ENCODE data around the gene UGT1A8.
A peak's percentile ranks its signal among the peaks of the same experiment; 100 is the strongest.
"Not testable (repeated sequence)": the region's sequence is repeated elsewhere in the genome, so short reads cannot be mapped to it uniquely, and the experiment has no call there.

UGT1A8 gene

GRCh38 chr2:233689031-233689430, 71.6 kb downstream of the UGT1A8 start:
- no peak for DNase-seq

GRCh38 chr2:233689501-233689900, 72.1 kb downstream of the UGT1A8 start:
- DNase-seq, result no peak

GRCh38 chr2:233690444-233690843, 73.0 kb downstream of the UGT1A8 start:
- no peak for DNase-seq

- no peak for DNase-seq
These were observed 74.3 kb downstream of the UGT1A8 start for GRCh38 chr2:233691443-233692433.

DNA sequence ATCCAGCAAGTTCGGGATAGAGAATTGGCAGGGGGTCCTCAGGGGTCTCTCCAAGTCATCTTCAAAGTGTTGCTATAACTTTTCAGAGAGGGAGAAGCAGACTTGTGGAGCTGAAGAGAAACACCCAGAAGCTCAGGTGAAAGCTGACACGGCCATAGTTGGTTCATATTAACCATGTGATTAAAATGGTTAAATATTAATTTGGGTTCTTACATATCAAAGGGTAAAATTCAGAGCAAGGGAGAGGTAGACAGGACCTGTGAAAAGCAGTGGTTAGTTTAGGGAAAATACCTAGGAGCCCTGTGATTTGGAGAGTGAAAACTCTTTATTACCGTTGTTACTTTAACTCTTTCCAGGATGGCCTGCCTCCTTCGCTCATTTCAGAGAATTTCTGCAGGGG, 75.2 kb downstream of the UGT1A8 start, which contains the start of gene UGT1A6:
Gene UGT1A6, plus strand, starts transcription at position 243 of the 400 bp plus-strand sequence. Its CDS starts 115 bp downstream, at position 358.
- no peak for DNase-seq

DNA sequence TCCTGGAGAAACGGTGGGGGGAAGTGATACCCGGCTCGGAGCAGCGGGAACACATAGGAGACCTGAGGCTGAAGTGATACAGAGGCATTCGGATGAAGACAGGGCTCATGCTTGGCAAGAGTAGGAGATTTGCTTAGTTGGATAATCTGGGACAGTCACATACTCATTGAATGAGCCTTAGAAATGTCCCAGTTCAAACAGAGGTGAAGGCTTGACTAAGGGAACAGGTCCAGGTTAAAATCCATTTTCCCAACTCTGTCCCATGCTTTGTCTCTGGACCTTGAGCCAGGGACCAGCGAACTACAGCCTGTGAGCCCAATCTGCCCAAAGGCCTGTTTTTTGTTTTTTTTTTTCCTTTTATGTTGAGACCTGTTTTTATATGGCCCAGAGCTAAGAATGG, 76.5 kb downstream of the UGT1A8 start:
- no peak for DNase-seq

DNA sequence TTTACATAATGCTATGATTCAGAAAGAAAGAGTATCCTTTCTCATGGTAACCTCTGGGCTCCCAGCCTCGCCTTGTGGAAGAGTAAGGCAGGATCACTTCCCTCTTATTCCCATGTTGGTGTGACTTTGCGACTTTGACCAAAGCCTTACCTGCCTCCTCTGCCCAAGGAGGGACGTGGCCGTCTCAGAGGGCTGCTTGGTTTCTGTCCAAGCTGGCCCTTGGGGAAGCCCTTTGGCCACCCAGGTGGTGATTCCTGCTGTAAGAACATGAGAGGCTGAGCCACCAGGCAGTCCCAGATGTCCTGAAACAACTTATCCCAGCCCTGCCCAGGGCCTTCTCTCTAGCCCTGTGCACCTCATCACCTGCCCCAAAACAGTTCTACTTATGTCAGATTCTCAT, 81.3 kb downstream of the UGT1A8 start:
- DNase-seq, result no peak

- DNase-seq, result no peak
These were observed 82.1 kb downstream of the UGT1A8 start for GRCh38 chr2:233699424-233700027.

GRCh38 chr2:233700028-233700635, 82.7 kb downstream of the UGT1A8 start:
- no peak for DNase-seq

- DNase-seq, result not testable (repeated sequence)
These were observed 83.4 kb downstream of the UGT1A8 start for GRCh38 chr2:233700842-233701241.

- DNase-seq, result no peak
These were observed 84.8 kb downstream of the UGT1A8 start for GRCh38 chr2:233702238-233702637.

DNA sequence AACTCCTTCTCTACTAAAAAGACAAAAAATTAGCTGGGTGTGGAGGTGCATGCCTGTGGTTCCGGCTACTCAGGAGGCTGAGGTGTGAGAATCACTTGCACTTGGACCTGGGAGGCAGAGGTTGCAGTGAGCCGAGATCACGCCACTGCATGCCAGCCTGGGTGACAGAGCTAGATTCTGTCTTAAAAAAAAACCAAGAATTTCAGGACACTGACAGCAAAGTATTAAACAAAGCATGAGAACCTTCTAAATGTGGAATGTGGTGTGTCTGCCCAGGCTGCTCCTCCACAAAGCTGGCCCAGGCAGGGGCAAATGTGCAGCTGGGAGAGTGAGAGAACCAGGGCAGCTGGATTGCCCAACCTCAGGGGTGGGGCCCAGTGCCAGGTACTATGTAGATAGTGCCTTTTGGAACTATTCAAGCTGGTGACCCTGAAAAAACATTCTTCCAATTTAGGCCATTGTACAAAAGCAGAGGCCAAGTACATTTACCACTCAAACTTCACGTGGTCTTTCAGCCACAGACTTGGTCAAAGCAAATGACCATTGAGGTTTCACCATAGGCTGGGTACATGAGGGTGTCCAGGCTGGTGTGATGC, 88.6 kb downstream of the UGT1A8 start:
- no peak for DNase-seq

- no peak for DNase-seq
These were observed 89.3 kb downstream of the UGT1A8 start for GRCh38 chr2:233706720-233707119.

GRCh38 chr2:233707940-233708644, 90.7 kb downstream of the UGT1A8 start:
- DNase-seq, result no peak

GRCh38 chr2:233708942-233709341, 91.5 kb downstream of the UGT1A8 start:
- DNase-seq, result no peak

GRCh38 chr2:233711312-233712008, 94.0 kb downstream of the UGT1A8 start:
- DNase-seq, result peak; percentile 45 to 62

DNA sequence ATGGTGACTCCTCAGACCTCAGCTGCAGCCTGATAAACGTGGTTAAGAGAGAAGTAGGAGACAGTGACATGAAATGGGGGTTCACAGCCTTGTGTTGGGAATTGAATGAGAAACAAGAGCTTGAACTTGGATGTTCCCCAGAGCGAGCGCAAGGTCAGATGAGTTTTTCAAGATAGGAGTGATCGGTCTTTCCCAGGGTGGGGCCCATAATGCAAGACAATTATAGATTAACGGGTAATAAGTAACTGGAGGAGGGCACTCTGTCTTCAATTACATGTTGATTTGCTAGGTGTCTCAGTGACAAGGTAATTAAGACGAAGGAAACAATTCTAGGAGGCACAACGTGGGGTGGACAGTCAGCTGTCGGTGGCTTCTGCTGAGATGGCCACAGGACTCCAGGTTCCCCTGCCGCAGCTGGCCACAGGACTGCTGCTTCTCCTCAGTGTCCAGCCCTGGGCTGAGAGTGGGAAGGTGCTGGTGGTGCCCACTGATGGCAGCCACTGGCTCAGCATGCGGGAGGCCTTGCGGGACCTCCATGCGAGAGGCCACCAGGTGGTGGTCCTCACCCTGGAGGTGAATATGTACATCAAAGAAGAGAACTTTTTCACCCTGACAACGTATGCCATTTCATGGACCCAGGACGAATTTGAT, 95.3 kb downstream of the UGT1A8 start, which contains the start of gene UGT1A5:
Gene UGT1A5, plus strand, starts transcription at position 297 of the 651 bp plus-strand sequence. Its CDS starts 85 bp downstream, at position 382.
- no peak for DNase-seq

- no peak for DNase-seq
These were observed 95.8 kb downstream of the UGT1A8 start for GRCh38 chr2:233713262-233713615.

DNA sequence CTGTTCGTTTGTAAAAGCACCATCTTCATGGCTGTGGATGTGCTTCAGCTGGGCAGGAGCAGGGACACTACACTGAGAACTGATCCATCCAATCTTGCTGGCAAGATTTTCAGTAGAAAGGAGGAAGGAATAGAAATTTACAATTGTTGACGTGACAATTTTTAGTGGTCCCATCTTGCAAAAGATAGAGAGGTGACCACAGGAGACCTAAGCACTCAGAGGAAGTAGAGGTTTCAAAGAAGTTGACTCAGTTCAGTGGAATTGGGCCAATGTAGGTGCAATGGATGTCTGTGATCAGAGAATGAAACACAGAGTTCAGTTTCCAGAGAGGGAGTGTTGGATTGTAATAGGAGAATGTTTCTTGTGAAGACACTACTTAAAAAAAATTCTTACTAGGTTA, 96.7 kb downstream of the UGT1A8 start:
- DNase-seq, result no peak

- no peak for DNase-seq
These were observed 101.1 kb downstream of the UGT1A8 start, which contains the start of gene UGT1A4 for GRCh38 chr2:233718552-233718951. UGT1A4 (plus strand) TSS chr2:233718736; CDS start chr2:233718821, 85 bp downstream.

DNA sequence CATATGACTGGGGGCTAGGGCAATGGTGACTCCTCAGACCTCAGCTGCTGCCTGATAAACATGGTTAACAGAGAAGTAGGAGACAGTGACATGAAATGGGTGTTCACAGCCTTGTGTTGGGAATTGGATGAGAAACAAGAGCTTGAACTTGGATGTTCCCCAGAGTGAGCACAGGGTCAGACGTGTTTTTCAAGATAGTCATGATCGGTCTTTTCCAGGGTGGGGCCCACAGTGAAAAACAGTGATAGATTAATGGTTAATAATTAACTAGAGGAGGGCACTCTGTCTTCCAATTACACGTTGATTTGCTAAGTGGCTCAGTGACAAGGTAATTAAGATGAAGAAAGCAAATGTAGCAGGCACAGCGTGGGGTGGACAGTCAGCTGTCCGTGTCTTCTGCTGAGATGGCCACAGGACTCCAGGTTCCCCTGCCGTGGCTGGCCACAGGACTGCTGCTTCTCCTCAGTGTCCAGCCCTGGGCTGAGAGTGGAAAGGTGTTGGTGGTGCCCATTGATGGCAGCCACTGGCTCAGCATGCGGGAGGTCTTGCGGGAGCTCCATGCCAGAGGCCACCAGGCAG, 111.4 kb downstream of the UGT1A8 start, which contains the start of gene UGT1A3:
Gene UGT1A3, plus strand, starts transcription at position 320 of the 579 bp plus-strand sequence. Its CDS starts 85 bp downstream, at position 405.
- no peak for DNase-seq
